Cardiac muscle cell (in vitro differentiated cells and primary cell): Measurements from ENCODE around the gene MAGEB3. TPM values are rescaled to one million over a fixed set of nuclear protein-coding genes. Genes with fewer than 3 reads are reported as not detected.

Experiments
- DNase-seq, 2 donors: peaks; one replicate each; pipeline versions ENCODE4 v3.0.0 to v3.0.0-alpha.2; 2010 to 2017; ENCODE audit warnings: low read depth in 1 of 2, low spot score in 1 of 2
- H3K27ac ChIP-seq: fragments of 200-600 bp; sonication (generic); 2 replicates; pipeline ENCODE4 v1.5.1; 2016
- H3K27me3 ChIP-seq: fragments of 200-600 bp; sonication (generic); 2 replicates; pipeline ENCODE4 v1.6.0; 2016; ENCODE audit warnings: control low read depth
- H3K36me3 ChIP-seq: fragments of 200-600 bp; sonication (generic); 2 replicates; pipeline ENCODE4 v1.5.1; 2016; ENCODE audit warnings: control low read depth
- H3K4me1 ChIP-seq: fragments of 200-600 bp; sonication (generic); 2 replicates; pipeline ENCODE4 v1.8.1; 2017; ENCODE audit warnings: low read depth, mild to moderate bottlenecking, mixed run types
- H3K4me3 ChIP-seq: fragments of 200-600 bp; sonication (generic); 2 replicates; pipeline ENCODE4 v1.5.1; 2016; ENCODE audit warnings: mild to moderate bottlenecking
- H3K9me3 ChIP-seq: fragments of 200-600 bp; sonication (generic); 2 replicates; pipeline ENCODE4 v1.5.1; 2017; ENCODE audit warnings: low read depth, mild to moderate bottlenecking, control low read depth
- polyA plus RNA-seq: library from polyadenylated mRNA; unstranded; fragments of >200 nt; fragmentation: Nextera tagmentation; extraction: Ambion mirVana; gene quantifications from 2 replicates; pipeline ENCODE4 v1.2.1, GENCODE V29; 2016
- total RNA-seq: library from RNA; depleted of rRNA; stranded (reverse); fragments of >200 nt; gene quantifications from 2 replicates; pipeline ENCODE4 v1.2.3, GENCODE V29; 2016
- TF ChIP-seq, protein P1 (sequence below): IDR thresholded peaks from 2 replicates; pipeline ENCODE4 v1.5.1; 2012; ENCODE audit warnings: low read depth, mild to moderate bottlenecking, low read length

Gene MAGEB3
- total and polyA plus RNA-seq, 2 experiments from 2014 or later: not detected

DNA sequence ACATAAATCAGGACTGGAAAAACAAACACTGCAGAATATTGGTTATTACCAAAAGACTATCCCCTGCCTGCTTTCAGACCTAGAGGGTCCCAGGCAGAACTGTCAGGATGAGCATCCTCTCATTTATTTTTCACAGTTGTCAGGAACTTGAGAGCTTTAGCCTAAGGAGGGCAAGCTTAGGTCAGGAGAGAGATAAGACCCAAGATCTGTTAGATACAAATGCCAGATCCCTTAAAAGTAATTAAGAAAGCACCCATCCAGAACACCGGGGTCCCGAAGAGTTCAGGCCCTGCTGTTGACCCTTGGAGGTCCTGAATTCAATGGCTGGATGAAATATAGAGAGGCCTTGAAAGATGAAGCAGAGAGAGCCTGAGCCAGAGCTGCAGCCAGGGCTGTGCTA, 5.9 kb upstream of the MAGEB3 start:
- no peaks in the 10 kb centered on the region for H3K27me3 ChIP-seq
- no peaks in the 10 kb centered on the region for H3K36me3 ChIP-seq
- peaks cover 12% of the 10 kb centered on the region for H3K4me1 ChIP-seq
- no peaks in the 10 kb centered on the region for H3K9me3 ChIP-seq
- peak in 1 of 2 donors; percentile 21 for DNase-seq
- H3K4me3 ChIP-seq: no peak overlapping the region
- H3K27ac ChIP-seq: peak overlapping the region; percentile 63
- TF ChIP-seq, protein P1, sequence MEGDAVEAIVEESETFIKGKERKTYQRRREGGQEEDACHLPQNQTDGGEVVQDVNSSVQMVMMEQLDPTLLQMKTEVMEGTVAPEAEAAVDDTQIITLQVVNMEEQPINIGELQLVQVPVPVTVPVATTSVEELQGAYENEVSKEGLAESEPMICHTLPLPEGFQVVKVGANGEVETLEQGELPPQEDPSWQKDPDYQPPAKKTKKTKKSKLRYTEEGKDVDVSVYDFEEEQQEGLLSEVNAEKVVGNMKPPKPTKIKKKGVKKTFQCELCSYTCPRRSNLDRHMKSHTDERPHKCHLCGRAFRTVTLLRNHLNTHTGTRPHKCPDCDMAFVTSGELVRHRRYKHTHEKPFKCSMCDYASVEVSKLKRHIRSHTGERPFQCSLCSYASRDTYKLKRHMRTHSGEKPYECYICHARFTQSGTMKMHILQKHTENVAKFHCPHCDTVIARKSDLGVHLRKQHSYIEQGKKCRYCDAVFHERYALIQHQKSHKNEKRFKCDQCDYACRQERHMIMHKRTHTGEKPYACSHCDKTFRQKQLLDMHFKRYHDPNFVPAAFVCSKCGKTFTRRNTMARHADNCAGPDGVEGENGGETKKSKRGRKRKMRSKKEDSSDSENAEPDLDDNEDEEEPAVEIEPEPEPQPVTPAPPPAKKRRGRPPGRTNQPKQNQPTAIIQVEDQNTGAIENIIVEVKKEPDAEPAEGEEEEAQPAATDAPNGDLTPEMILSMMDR: no peak

DNA sequence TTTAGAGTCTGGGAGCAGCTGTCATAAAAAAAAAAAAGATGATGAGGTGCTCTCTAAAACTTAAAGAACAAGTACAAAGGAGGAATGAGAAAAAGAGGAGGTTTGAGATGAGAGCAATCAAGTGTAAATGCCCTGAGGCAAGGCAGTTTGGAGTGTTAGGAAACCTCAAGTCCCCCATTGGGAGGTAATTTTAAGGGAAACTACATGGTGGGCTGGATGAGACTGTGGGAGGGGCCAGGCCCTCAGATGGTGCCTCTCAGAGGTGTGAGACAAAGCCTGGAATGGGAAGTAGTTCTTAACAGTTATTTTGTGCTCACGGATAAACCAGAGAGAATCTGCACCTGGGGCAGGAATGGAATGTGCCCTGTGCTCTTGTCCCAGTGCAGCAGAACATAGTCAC, 1.9 kb upstream of the MAGEB3 start:
- H3K9me3 ChIP-seq: no peaks in the 10 kb centered on the region
- DNase-seq: no peak
- no peaks in the 10 kb centered on the region for H3K36me3 ChIP-seq
- no peak overlapping the region for H3K4me3 ChIP-seq
- TF ChIP-seq, protein P1: no peak
- no peaks in the 10 kb centered on the region for H3K27me3 ChIP-seq
- peaks cover 12% of the 10 kb centered on the region for H3K4me1 ChIP-seq
- H3K27ac ChIP-seq: no peak overlapping the region

DNA sequence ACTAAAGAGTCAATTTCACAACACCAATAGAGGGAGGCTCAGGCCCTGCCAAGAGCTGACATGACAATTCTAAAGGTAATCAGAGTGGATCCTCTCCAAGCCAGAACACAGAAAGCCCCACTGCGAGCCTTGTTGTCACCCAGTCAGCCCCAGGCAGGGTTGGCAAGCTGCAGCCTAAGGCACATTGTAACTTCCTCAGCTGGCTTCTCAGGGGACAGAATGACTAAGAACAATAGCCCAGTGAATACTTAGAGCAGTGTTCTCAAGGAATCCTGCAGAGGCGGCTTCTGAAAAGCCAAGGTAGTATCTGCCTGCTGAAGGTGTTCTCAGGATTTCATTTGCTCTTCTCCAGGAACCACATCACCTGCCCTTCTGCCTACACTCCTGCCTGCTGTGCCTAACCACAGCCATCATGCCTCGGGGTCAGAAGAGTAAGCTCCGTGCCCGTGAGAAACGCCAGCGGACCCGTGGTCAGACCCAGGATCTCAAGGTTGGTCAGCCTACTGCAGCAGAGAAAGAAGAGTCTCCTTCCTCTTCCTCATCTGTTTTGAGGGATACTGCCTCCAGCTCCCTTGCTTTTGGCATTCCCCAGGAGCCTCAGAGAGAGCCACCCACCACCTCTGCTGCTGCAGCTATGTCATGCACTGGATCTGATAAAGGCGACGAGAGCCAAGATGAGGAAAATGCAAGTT, 11.4 kb downstream of the MAGEB3 start, which contains the start of gene MAGEB4:
Gene MAGEB4 (plus strand): TSS at position 277 of the 692 bp plus-strand sequence. CDS start 136 bp downstream, at position 413.
- DNase-seq: no peak
- Histone ChIP-seq H3K27me3 (no peaks in the 10 kb centered on the region), H3K4me3 (no peak within 1 kb of the TSS), H3K4me1 (no peaks in the 10 kb centered on the region), H3K27ac (no peak within 1 kb of the TSS), H3K9me3 (no peaks in the 10 kb centered on the region), H3K36me3 (no peaks in the 10 kb centered on the region)
- TF ChIP-seq, protein P1: no peak

DNA sequence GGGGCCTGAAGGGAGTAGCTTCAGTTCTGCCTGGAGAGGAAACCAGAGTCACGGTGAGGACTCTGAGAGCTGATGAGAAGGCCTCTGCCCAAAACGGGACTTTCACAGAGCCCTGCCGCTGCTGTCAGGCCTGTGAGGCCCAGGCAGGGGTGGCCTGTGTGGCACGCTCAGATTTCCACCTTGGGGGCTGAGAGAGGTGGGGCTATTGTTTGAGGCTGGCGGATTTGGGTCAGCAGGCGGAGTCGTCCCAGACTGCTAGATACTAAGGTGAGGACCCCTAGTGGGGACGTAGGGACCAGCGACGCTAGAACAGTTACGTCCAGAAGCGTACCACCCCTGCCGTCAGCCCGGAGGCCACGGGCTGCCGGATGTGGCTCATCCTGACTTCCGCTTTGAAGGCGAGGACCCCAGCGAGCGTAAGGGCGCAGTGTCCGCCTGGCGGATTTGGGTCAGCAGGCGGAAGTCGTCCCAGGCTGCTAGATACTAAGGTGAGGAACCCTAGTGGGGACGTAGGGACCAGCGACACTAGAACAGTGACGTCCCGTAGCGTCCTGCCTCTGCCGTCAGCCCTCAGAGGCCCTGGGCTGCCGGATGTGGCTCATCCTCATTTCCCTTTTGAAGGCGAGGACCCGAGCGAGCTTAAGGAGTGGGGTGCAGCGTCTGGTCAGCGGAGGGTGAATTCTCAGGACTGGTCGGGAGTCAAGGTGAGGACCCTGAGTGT, 16.5 kb downstream of the MAGEB3 start, which contains the start of gene MAGEB1:
Gene MAGEB1 (plus strand): TSS at position 378 of the 721 bp plus-strand sequence. CDS start 3,348 bp downstream, outside the sequence.
- Histone ChIP-seq H3K27ac (no peak within 1 kb of the TSS), H3K4me3 (no peak within 1 kb of the TSS), H3K4me1 (no peaks in the 10 kb centered on the region), H3K9me3 (no peaks in the 10 kb centered on the region), H3K36me3 (no peaks in the 10 kb centered on the region), H3K27me3 (no peaks in the 10 kb centered on the region)
- DNase-seq: no peak
- TF ChIP-seq, protein P1: no peak

DNA sequence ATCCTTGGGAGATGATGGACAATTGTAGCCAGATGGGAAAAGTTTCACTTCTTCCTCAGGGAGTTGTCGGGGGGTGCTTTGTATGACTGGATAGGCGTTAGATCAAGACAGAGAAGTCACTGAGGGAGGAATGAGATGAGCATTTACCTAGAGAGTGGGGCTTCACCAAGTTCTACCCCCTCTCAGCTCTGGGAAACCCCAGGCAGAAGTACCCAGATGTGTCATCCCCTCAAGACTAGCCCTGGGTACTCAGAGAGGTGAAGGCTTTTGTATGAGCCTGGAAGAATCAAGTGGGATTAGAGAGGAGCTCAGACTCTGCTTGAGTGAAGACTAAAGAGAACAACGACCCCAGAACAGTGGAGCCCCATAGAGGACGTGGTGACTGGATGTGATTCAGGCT, 18.4 kb downstream of the MAGEB3 start:
- Histone ChIP-seq H3K9me3 (no peaks in the 10 kb centered on the region), H3K36me3 (no peaks in the 10 kb centered on the region), H3K4me1 (no peaks in the 10 kb centered on the region), H3K27me3 (no peaks in the 10 kb centered on the region), H3K27ac (no peak overlapping the region), H3K4me3 (no peak overlapping the region)
- no peak for DNase-seq
- TF ChIP-seq, protein P1: no peak
